ENCODE data around the gene ZKSCAN7. TPM values are rescaled to one million over a fixed set of nuclear protein-coding genes. Genes with fewer than 3 reads are reported as not detected.
A peak's percentile ranks its signal among the peaks of the same experiment; 100 is the strongest.
"Not testable (repeated sequence)": the region's sequence is repeated elsewhere in the genome, so short reads cannot be mapped to it uniquely, and the experiment has no call there.

ZKSCAN7 gene
- total RNA-seq, 1 experiment from 2014 or later = 4.4 TPM

- not testable (repeated sequence) for H3K27ac ChIP-seq; DNase-seq (ENCODE audit: low read depth in 1 of 2, low spot score in 2 of 2); H3K27me3 ChIP-seq (replicated peaks); H3K9me3 ChIP-seq (replicated peaks); H3K36me3 ChIP-seq; H3K4me1 ChIP-seq (replicated peaks); H3K4me3 ChIP-seq
Measured at GRCh38 chr3:44534659-44535058, 20.3 kb upstream of the ZKSCAN7 start.

- DNase-seq (ENCODE audit: low read depth in 1 of 2, low spot score in 2 of 2) = no peak
- H3K9me3 ChIP-seq (replicated peaks) = 0 out of 2 replicates have a peak, but pooled peaks cover 2% of the 10 kb centered on the region
- no peaks in the 10 kb centered on the region for H3K27me3 ChIP-seq (replicated peaks)
- no peak overlapping the region for H3K4me3 ChIP-seq
- H3K36me3 ChIP-seq = no peaks in the 10 kb centered on the region
- H3K4me1 ChIP-seq (replicated peaks) = no peaks in the 10 kb centered on the region
- H3K27ac ChIP-seq = no peak overlapping the region
Measured at GRCh38 chr3:44535364-44535763, 19.6 kb upstream of the ZKSCAN7 start.

GRCh38 chr3:44544811-44545210, 10.2 kb upstream of the ZKSCAN7 start:
- H3K27me3 ChIP-seq (replicated peaks); H3K27ac ChIP-seq; H3K4me1 ChIP-seq (replicated peaks); DNase-seq (ENCODE audit: low read depth in 1 of 2, low spot score in 2 of 2); H3K9me3 ChIP-seq (replicated peaks); H3K4me3 ChIP-seq; H3K36me3 ChIP-seq: not testable (repeated sequence)

- Histone ChIP-seq H3K9me3 (replicated peaks) (peaks cover 5% of the 10 kb centered on the region), H3K27ac (peak overlapping the region; percentile 56; the same call in 1 of the 2 replicates), H3K36me3 (peaks cover 8% of the 10 kb centered on the region), H3K27me3 (replicated peaks) (no peaks in the 10 kb centered on the region), H3K4me3 (peak overlapping the region; percentile 56), H3K4me1 (replicated peaks) (peaks cover 12% of the 10 kb centered on the region)
- DNase-seq (ENCODE audit: low read depth in 1 of 2, low spot score in 2 of 2) = peak in 1 of 2 experiments; percentile 12
Measured at GRCh38 chr3:44555723-44556122, 730 bp downstream of the ZKSCAN7 start.

- DNase-seq (ENCODE audit: low read depth in 1 of 2, low spot score in 2 of 2) = no peak
- H3K27me3 ChIP-seq (replicated peaks) = no peaks in the 10 kb centered on the region
- H3K36me3 ChIP-seq = peaks cover 18% of the 10 kb centered on the region
Measured at GRCh38 chr3:44557074-44557473, 2.1 kb downstream of the ZKSCAN7 start.

GRCh38 chr3:44561076-44561475, 6.1 kb downstream of the ZKSCAN7 start:
- no peaks in the 10 kb centered on the region for H3K27me3 ChIP-seq (replicated peaks)
- no peak overlapping the region for H3K4me3 ChIP-seq
- peaks cover 1% of the 10 kb centered on the region; the same call in 1 of the 2 replicates for H3K4me1 ChIP-seq (replicated peaks)
- 0 out of 2 replicates have a peak, but pooled peaks cover 4% of the 10 kb centered on the region for H3K9me3 ChIP-seq (replicated peaks)
- no peak for DNase-seq (ENCODE audit: low read depth in 1 of 2, low spot score in 2 of 2)
- H3K36me3 ChIP-seq = peaks cover 18% of the 10 kb centered on the region
- no peak overlapping the region for H3K27ac ChIP-seq

More at GRCh38 chr3:44557074-44557473, 2.1 kb downstream of the ZKSCAN7 start:
- H3K27ac ChIP-seq = no peak overlapping the region
- peaks cover 5% of the 10 kb centered on the region for H3K9me3 ChIP-seq (replicated peaks)
- H3K4me3 ChIP-seq = no peak overlapping the region
- peaks cover 12% of the 10 kb centered on the region for H3K4me1 ChIP-seq (replicated peaks)

- Histone ChIP-seq H3K4me3 (no peak overlapping the region), H3K9me3 (replicated peaks) (0 out of 2 replicates have a peak, but pooled peaks cover 4% of the 10 kb centered on the region), H3K4me1 (replicated peaks) (no peaks in the 10 kb centered on the region), H3K27ac (no peak overlapping the region), H3K36me3 (peaks cover 17% of the 10 kb centered on the region), H3K27me3 (replicated peaks) (no peaks in the 10 kb centered on the region)
- no peak for DNase-seq (ENCODE audit: low read depth in 1 of 2, low spot score in 2 of 2)
Measured at GRCh38 chr3:44562147-44562546, 7.2 kb downstream of the ZKSCAN7 start.

- no peak for DNase-seq (ENCODE audit: low read depth in 1 of 2, low spot score in 2 of 2)
- Histone ChIP-seq H3K9me3 (replicated peaks) (no peaks in the 10 kb centered on the region), H3K27me3 (replicated peaks) (no peaks in the 10 kb centered on the region), H3K4me3 (no peak overlapping the region), H3K4me1 (replicated peaks) (no peaks in the 10 kb centered on the region), H3K27ac (no peak overlapping the region), H3K36me3 (peaks cover 25% of the 10 kb centered on the region)
Measured at GRCh38 chr3:44568561-44568960, 13.6 kb downstream of the ZKSCAN7 start.

GRCh38 chr3:44571024-44571423, 16.0 kb downstream of the ZKSCAN7 start:
- no peak for DNase-seq (ENCODE audit: low read depth in 1 of 2, low spot score in 2 of 2)
- no peak overlapping the region for H3K4me3 ChIP-seq

GRCh38 chr3:44576613-44577012, 21.6 kb downstream of the ZKSCAN7 start:
- DNase-seq (ENCODE audit: low read depth in 1 of 2, low spot score in 2 of 2) = no peak
- Histone ChIP-seq H3K9me3 (replicated peaks) (no peaks in the 10 kb centered on the region), H3K27ac (no peak overlapping the region), H3K4me3 (no peak overlapping the region), H3K27me3 (replicated peaks) (no peaks in the 10 kb centered on the region), H3K36me3 (peaks cover 7% of the 10 kb centered on the region), H3K4me1 (replicated peaks) (no peaks in the 10 kb centered on the region)

More at GRCh38 chr3:44571024-44571423, 16.0 kb downstream of the ZKSCAN7 start:
- Histone ChIP-seq H3K9me3 (replicated peaks) (no peaks in the 10 kb centered on the region), H3K27ac (no peak overlapping the region), H3K27me3 (replicated peaks) (no peaks in the 10 kb centered on the region), H3K4me1 (replicated peaks) (no peaks in the 10 kb centered on the region), H3K36me3 (peaks cover 25% of the 10 kb centered on the region)

- H3K27ac ChIP-seq; DNase-seq (ENCODE audit: low read depth in 1 of 2, low spot score in 2 of 2); H3K36me3 ChIP-seq; H3K9me3 ChIP-seq (replicated peaks); H3K4me1 ChIP-seq (replicated peaks); H3K27me3 ChIP-seq (replicated peaks); H3K4me3 ChIP-seq: not testable (repeated sequence)
Measured at GRCh38 chr3:44577354-44577952, 22.5 kb downstream of the ZKSCAN7 start.

- not testable (repeated sequence) for H3K36me3 ChIP-seq; H3K4me1 ChIP-seq (replicated peaks); H3K9me3 ChIP-seq (replicated peaks); H3K27ac ChIP-seq; H3K4me3 ChIP-seq; H3K27me3 ChIP-seq (replicated peaks); DNase-seq (ENCODE audit: low read depth in 1 of 2, low spot score in 2 of 2)
Measured at GRCh38 chr3:44578316-44578715, 23.3 kb downstream of the ZKSCAN7 start.

- not testable (repeated sequence) for H3K36me3 ChIP-seq; H3K9me3 ChIP-seq (replicated peaks); H3K27ac ChIP-seq; DNase-seq (ENCODE audit: low read depth in 1 of 2, low spot score in 2 of 2); H3K4me1 ChIP-seq (replicated peaks); H3K4me3 ChIP-seq; H3K27me3 ChIP-seq (replicated peaks)
Measured at GRCh38 chr3:44578924-44579515, 24.0 kb downstream of the ZKSCAN7 start.

- not testable (repeated sequence) for H3K4me3 ChIP-seq; H3K4me1 ChIP-seq (replicated peaks); H3K9me3 ChIP-seq (replicated peaks); H3K27me3 ChIP-seq (replicated peaks); H3K27ac ChIP-seq; DNase-seq (ENCODE audit: low read depth in 1 of 2, low spot score in 2 of 2); H3K36me3 ChIP-seq
Measured at GRCh38 chr3:44579749-44580148, 24.8 kb downstream of the ZKSCAN7 start.
